Cortex of kidney (tissue), 1 donor: Measurements from ENCODE around the gene DTNBP1.

Experiments
- DNase-seq: peaks from one replicate; lab custom pipeline; 2025; lab: John Stamatoyannopoulos, UW

DTNBP1 gene

DNA sequence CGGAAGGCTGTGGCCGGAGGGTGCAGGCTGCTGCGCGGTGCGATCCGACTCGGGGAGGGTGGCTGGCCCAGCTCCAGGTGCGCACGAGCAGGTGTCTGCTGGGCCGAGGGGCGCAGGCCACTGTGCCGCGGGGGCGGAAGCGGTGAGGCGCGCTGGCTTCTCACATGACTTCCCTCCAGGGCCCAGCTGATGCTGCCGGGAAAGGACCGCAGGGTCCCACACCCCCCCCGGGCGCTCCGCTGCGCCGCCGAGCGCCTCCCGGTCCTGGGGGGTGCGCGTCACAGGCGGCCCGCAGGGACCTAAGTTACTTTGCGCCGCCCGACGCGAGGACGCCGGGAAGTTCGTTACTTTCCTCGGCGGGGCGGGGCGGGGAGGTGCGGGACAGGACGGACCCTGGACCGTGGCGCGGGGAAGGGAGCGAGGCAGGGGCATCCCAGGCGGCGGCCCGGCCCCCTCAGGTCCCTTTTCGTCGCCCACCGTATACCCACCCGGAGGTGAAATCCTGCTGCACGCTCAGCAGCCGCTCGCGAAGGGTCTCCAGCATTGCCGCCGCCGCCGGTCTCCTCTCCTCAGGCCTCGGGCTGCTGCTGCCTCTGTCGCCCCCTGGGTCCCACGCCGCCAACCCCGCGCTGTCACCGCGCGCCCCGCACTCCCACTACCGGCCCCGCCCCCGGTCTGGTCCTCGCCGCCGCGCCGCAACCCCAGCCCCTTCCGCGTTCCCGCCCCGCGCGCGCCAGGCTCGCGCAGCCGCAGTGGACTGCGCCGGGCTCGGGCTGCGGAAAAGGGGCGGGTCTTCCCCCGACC, at the start of gene DTNBP1:
Gene DTNBP1, minus strand, starts transcription at position 703 of the 804 bp plus-strand sequence. Its CDS starts 159 bp downstream, at position 544.
- DNase-seq = peak; percentile 28

DNA sequence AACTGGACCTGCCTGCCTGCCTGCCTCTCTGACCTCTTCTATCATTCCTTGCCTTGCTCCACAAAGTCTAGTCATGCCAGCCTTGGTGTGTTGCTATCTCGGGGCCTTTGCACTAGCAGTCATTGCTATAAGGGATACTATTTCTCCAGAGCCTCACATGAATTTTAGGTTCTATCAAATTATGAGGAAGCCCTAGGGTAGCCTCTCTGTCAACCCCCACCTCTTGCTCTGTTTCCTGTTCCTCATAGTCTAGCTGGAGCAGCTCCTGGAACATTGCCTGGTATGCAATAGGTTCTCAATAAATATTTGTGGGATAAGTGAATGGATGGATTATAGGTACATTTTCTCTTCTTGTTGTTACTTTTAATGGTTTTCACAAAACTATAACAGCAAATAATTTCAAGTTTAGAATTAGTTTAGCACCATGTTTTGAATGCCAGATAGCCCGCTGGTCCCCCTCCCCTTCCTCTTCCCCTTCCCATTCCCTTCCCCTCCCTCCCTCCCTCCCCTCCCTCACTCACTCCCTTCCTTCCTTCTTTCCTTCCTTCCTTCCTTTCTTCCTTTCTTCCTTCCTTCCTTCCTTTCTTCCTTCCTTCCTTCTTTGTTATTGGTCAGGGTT, 46.9 kb upstream of the DTNBP1 start:
- no peak for DNase-seq

GRCh38 chr6:15708231-15708630, 45.4 kb upstream of the DTNBP1 start:
- no peak for DNase-seq

DNA sequence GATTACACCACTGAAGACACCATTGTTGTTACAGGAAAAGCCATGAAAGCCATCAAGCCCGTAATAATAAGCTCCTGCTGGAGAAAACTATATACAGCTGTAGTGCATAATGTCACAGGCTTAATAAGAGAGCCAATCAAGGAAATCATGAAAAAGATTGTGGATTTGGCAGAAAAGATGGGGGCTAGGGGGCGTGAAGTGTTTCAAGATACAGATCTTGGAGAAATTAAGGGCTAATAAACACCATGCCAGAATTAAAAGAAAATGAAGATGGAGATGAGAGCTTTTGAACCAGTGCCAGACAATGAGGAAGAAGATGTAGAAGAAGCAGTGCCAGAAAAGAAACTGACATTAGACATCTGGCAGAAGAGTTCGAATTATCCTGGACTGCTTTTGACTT, 43.2 kb upstream of the DTNBP1 start:
- DNase-seq = no peak

DNA sequence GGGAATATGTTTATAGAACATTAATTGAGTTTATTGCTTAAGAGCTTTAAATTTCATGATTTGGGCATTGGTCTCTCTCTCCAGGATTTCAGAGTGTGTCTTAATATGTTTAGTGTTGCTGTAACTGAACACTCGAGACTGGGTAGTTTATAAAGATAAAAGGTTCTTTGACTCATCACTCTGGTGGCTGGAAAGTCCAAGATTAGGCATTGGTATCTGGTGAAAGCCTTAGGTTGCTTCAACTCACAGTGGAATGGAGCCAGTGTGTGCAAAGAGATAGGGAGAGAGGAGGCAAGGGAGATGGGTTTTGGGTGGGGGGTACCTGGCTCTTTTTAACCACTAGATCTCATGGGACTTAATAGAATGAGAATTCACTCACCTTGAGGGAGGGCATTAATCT, 35.6 kb upstream of the DTNBP1 start:
- no peak for DNase-seq

DNA sequence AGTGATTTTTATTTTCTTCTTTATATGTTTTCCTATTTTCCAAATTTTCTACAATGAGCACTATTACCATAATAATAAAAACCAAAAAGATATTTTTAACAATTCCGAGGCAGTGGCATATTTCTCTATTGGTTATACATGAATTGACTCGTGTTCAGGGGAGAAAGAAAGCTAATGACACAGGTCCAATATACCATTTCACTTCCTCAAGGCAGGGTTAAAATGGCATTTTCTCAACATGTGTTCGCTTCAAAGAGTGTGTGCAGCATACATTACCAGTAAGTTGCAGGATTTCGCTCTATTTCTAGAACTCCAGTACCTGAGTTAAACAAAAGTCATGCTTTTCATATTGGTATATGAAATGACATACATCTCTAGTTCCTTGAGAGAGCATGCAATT, 35.1 kb upstream of the DTNBP1 start:
- no peak for DNase-seq

GRCh38 chr6:15691250-15691869, 28.5 kb upstream of the DTNBP1 start:
- no peak for DNase-seq

DNA sequence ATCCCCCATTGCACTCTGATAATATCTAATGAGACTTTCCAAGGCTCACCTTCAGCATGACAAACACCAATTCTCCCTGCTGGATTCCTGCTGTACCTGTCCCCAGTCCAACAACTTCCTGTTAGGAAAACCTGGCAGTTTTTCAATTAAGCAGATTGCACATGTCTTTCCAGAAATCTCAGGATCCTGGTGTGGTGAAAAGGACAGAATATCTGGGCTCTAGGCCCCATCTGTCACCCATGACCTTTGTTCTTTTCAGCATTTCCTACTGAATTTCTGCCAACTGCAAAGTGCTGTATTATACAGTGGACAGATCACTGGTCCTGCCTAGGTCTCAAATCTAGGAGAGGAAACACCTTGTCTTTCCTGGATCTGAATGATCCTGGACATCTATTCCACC, 27.7 kb upstream of the DTNBP1 start:
- no peak for DNase-seq

- no peak for DNase-seq
Measured at GRCh38 chr6:15689586-15690482, 27.0 kb upstream of the DTNBP1 start.

GRCh38 chr6:15685619-15686018, 22.8 kb upstream of the DTNBP1 start:
- DNase-seq = no peak

DNA sequence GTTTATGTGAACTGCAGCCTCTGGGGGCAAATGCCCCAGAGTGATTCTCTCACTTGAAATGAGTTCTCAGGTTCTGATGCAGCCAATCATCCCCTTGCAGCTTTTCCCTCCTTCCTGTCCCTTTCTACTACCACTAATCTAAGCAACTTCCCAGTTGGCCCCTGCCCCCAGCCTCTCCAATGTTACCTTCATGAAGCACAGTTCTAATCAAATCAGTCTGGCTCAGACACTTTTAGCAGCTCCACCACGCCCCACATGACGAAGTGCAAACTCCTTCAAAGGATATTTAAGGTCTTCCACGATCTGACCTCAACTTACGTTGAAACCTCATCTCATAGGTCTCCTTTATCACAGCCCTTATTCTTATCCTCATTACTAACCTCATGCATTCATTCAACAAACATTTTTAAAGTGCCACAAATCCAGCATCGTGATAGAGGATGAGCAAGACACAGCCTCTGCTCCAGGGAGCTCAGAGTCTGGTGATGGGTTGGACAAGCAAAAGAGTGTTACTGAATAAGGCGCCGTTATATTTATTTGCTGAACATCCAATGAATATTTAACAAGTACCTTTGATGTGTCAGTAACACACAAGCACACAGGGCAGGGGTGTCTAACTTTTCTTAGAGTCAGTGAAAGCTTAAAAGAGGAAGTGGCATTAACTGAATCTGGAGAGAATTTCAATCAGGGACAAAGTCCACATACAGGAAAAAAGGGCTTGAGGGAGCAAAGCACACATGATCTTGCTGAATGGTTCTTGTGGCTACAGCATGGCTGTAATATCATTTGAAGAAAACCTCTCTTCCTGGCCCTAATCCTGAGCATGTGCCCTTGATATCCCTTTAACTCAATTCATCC, 20.4 kb upstream of the DTNBP1 start:
- no peak for DNase-seq

- DNase-seq = no peak
Measured at GRCh38 chr6:15681946-15682345, 19.1 kb upstream of the DTNBP1 start.

- no peak for DNase-seq
Measured at GRCh38 chr6:15678514-15678913, 15.7 kb upstream of the DTNBP1 start.

- DNase-seq = no peak
Measured at GRCh38 chr6:15677822-15678221, 15.0 kb upstream of the DTNBP1 start.

- no peak for DNase-seq
Measured at GRCh38 chr6:15675536-15676220, 12.8 kb upstream of the DTNBP1 start.

DNA sequence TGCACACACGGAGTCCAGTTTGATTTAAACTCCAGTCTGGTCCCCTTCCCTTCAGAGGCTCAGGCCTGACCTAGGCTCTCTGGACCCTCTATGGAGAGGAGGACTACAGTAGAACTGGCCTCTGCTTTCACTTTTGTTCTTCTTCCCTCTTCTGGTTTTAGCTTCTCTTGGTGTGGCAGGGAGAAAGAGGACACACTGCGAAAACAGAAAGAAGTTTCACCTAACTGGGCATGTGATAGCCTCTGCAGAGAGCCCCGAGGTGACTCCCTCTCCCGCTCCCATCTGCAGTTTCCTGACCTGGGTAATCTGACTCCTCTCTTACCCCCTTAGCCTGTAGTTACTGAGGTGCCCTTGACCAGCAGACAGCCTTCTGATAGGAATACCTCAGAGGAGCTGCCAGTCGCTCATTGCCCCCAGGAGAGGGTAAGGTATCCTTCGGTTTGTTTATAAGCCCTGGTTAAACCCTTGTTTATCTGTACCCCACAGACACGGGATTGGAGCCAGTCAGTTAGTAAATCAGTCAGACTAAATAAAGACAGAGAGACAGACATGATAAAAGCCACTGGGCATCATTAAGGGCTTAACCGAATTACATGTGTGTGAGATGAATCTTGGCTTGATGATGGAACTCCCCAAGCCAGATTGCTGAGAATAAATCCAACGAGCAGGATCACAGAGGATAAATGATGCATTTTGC, 12.0 kb upstream of the DTNBP1 start:
- DNase-seq = no peak

DNA sequence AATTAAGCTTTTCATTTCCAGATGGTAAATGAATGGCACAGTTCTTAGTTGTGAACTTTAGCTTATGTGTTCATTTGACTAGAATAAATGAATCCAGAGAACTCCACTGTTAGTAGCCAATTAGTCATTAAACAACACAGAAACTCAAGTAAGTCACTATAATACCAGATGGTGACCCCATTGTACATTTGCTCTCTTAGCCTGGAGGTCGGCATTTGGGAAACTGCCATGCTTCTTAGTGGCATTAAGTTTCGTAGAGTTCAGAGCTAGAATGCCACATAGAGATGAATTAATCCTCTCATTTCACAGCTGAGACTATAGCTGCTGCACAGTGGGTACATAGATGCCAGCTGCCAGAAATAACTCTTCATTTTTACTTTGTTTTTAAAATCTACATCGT, 10.8 kb upstream of the DTNBP1 start:
- DNase-seq = no peak

- DNase-seq = no peak
Measured at GRCh38 chr6:15672818-15673217, 10.0 kb upstream of the DTNBP1 start.

DNA sequence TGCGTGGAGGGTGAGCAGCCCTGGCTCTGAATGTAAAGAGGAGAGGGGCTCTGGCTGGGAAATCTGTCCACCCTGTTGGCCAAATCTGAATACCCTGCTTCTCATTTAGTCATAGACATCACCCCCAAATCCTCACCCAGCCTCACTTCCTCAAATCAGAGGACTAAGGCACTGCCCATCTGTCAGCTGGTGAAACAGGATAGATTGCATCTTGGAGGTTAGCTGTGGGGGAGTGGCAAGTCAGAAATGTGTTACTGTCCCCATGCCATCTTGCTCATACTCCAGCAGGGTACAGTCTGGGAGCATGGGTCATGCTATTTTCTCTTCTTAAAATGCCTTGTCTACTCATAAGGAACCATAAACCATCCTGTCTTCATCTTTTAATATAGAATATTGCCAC, 9.5 kb upstream of the DTNBP1 start:
- DNase-seq = no peak

- no peak for DNase-seq
Measured at GRCh38 chr6:15668918-15669317, 6.1 kb upstream of the DTNBP1 start.
